Osteoblast (primary cell): Measurements from ENCODE around the gene CRTAP. TPM values are rescaled to one million over a fixed set of nuclear protein-coding genes. Genes with fewer than 3 reads are reported as not detected.

Experiments
- DNase-seq: peaks from one replicate; pipeline ENCODE4 v3.0.0; 2011; ENCODE audit warnings: low spot score, mixed read lengths; ENCODE audit not compliant: insufficient read length; ENCODE audit errors: missing footprints
- H2AFZ ChIP-seq: 2 replicates; pipeline ENCODE4 v1.6.0; 2011; ENCODE audit warnings: mild to moderate bottlenecking, low read length
- H3K27ac ChIP-seq: 2 replicates; pipeline ENCODE4 v1.5.1; 2011; ENCODE audit warnings: mild to moderate bottlenecking, low read depth, low read length, moderate library complexity
- H3K27me3 ChIP-seq: 2 replicates; pipeline ENCODE4 v1.6.0; 2012; ENCODE audit warnings: mild to moderate bottlenecking, control low read depth, inconsistent platforms, low read length, moderate library complexity; ENCODE audit not compliant: insufficient read depth
- H3K36me3 ChIP-seq: 2 replicates; pipeline ENCODE4 v1.5.1; 2011; ENCODE audit warnings: mild to moderate bottlenecking, low read length, control low read depth, moderate library complexity; ENCODE audit not compliant: insufficient read depth
- H3K4me1 ChIP-seq: 2 replicates; pipeline ENCODE4 v1.5.1; 2011; ENCODE audit warnings: mild to moderate bottlenecking, low read length, control low read depth, moderate library complexity; ENCODE audit not compliant: insufficient read depth
- H3K4me2 ChIP-seq: 2 replicates; pipeline ENCODE4 v1.6.0; 2011; ENCODE audit warnings: mild to moderate bottlenecking, low read length; ENCODE audit not compliant: insufficient read depth
- H3K4me3 ChIP-seq: fragments of 200-600 bp; sonication (generic); 3 replicates; pipeline ENCODE4 v1.5.1; 2012; ENCODE audit warnings: mild to moderate bottlenecking, low read length, inconsistent platforms; ENCODE audit not compliant: insufficient read depth
- H3K79me2 ChIP-seq: 2 replicates; pipeline ENCODE4 v1.6.0; 2012; ENCODE audit warnings: mild to moderate bottlenecking, low read length, control low read depth, inconsistent platforms; ENCODE audit not compliant: insufficient read depth
- H3K9me3 ChIP-seq: 2 replicates; pipeline ENCODE4 v1.5.1; 2011; ENCODE audit warnings: low read depth, low read length, control low read depth
- H4K20me1 ChIP-seq: 2 replicates; pipeline ENCODE4 v1.6.0; 2012; ENCODE audit warnings: mild to moderate bottlenecking, low read length, control low read depth; ENCODE audit not compliant: insufficient read depth
- total RNA-seq: library from RNA; depleted of rRNA; stranded (reverse); fragments of >200 nt; gene quantifications from 2 replicates; pipeline ENCODE4 v1.2.3, GENCODE V29; 2012
- TF ChIP-seq, protein P1 (sequence below): IDR thresholded peaks from 2 replicates; pipeline ENCODE4 v1.5.1; 2011; ENCODE audit warnings: mild to moderate bottlenecking, low read depth, low read length, moderate library complexity; ENCODE audit errors: extremely low read depth

CRTAP gene
- total RNA-seq, 1 donor: 266 TPM

DNA sequence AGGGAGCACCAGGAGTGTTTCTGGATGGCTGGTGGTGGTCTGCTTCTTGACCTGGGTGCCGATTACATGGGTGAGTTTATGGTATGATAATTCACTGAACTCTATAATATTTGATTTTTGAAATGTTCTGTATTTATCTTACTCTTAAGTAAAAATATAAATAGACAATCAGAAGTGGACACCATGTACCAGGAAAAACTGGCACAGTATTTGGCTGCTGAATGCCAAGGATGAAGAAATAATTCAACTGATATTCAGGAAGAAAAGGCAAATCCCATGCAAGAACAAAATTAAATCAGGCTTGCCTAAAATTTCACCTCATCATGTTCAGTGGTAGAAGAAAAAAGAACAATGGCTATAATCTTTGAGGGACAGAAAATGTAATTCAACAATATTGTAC, 51.6 kb downstream of the CRTAP start:
- TF ChIP-seq, protein P1, sequence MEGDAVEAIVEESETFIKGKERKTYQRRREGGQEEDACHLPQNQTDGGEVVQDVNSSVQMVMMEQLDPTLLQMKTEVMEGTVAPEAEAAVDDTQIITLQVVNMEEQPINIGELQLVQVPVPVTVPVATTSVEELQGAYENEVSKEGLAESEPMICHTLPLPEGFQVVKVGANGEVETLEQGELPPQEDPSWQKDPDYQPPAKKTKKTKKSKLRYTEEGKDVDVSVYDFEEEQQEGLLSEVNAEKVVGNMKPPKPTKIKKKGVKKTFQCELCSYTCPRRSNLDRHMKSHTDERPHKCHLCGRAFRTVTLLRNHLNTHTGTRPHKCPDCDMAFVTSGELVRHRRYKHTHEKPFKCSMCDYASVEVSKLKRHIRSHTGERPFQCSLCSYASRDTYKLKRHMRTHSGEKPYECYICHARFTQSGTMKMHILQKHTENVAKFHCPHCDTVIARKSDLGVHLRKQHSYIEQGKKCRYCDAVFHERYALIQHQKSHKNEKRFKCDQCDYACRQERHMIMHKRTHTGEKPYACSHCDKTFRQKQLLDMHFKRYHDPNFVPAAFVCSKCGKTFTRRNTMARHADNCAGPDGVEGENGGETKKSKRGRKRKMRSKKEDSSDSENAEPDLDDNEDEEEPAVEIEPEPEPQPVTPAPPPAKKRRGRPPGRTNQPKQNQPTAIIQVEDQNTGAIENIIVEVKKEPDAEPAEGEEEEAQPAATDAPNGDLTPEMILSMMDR: no peak
- H3K79me2 ChIP-seq: no peaks in the 10 kb centered on the region
- no peak overlapping the region for H3K4me3 ChIP-seq
- H3K27ac ChIP-seq: no peak overlapping the region
- no peaks in the 10 kb centered on the region for H3K4me1 ChIP-seq
- no peaks in the 10 kb centered on the region for H3K9me3 ChIP-seq
- DNase-seq: no peak
- H3K4me2 ChIP-seq: no peak overlapping the region
- no peaks in the 10 kb centered on the region for H3K36me3 ChIP-seq
- no peaks in the 10 kb centered on the region for H4K20me1 ChIP-seq
- H3K27me3 ChIP-seq: no peaks in the 10 kb centered on the region
- no peak overlapping the region for H2AFZ ChIP-seq

DNA sequence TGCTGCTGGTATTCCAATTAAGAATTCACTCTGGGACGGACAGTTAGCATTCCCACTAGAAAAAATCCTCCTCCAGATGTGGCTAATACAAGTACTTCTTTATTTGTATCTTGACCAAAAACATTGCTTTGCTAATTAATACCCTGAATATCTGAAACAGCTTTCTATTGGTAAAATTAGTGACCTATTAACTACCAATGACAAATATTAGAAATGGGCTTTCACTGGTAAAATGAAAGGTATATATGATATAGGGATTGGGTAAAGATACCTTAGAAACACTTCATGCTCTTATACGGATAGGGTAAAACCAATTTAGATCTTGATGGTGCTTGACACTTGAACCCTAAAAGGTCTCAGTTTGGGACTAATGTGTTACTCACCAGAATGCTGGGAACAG, 52.3 kb downstream of the CRTAP start:
- DNase-seq: no peak
- Histone ChIP-seq H3K79me2 (no peaks in the 10 kb centered on the region), H3K9me3 (no peaks in the 10 kb centered on the region), H3K36me3 (no peaks in the 10 kb centered on the region), H3K4me2 (no peak overlapping the region), H3K27me3 (no peaks in the 10 kb centered on the region), H3K4me1 (no peaks in the 10 kb centered on the region), H4K20me1 (no peaks in the 10 kb centered on the region), H2AFZ (no peak overlapping the region), H3K4me3 (no peak overlapping the region), H3K27ac (no peak overlapping the region)
- TF ChIP-seq, protein P1: no peak

DNA sequence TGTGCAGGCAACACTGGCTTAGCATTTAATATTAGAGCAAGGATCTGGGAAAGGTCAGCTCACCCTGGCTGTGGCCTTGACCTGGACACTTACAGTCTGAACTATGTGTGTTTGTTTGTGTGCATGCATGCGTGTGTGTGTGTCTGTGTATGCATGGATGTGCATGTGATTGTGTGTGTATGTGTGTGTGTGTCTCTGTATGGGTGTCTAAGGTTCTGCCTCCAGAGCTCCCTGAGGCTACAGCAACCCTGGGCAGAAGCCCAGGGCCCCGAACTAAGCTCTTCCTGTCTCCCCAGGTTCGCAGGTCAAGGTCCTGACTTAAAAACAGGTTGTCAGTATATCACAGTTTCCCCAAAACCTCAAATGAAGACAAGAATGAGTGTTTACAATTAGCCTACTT, 53.5 kb downstream of the CRTAP start:
- no peak for DNase-seq
- H3K27me3 ChIP-seq: no peaks in the 10 kb centered on the region
- H3K27ac ChIP-seq: no peak overlapping the region
- no peak overlapping the region for H3K4me2 ChIP-seq
- no peaks in the 10 kb centered on the region for H3K36me3 ChIP-seq
- H3K4me1 ChIP-seq: no peaks in the 10 kb centered on the region
- no peaks in the 10 kb centered on the region for H3K9me3 ChIP-seq
- no peaks in the 10 kb centered on the region for H4K20me1 ChIP-seq
- TF ChIP-seq, protein P1: no peak
- H3K79me2 ChIP-seq: no peaks in the 10 kb centered on the region
- no peak overlapping the region for H2AFZ ChIP-seq
- H3K4me3 ChIP-seq: no peak overlapping the region

DNA sequence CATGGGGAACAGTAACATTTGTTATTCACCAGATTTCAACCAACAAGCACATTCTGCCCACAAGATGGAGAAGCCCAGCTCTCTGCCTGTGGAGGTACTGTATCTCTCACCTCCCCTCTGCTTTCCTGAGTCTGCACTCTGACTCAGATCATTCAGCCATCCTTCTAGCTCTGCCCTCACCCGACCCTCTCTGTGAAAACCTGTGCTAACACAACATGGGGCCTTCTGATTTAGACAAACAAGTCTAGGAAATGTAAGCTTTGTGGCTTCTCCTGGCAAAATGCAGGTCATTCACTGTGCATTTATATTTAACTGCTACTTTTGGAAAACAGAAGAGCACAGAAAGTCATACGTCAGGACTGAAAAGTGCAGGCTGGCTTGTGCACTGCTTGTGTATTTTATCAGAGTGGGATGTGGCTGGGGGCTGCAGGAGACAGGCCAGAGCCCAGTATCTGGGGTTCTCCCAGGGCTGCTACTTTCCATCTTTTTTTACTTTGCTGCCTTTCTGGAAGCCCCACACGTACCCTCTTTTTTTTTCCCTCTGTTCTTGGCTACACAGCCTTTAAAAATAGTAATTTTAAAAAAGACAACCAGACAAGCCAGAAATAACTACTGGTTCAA, 54.0 kb downstream of the CRTAP start:
- Histone ChIP-seq H3K79me2 (no peaks in the 10 kb centered on the region), H3K4me3 (no peak overlapping the region), H2AFZ (no peak overlapping the region), H3K36me3 (no peaks in the 10 kb centered on the region), H3K27me3 (no peaks in the 10 kb centered on the region), H3K4me2 (no peak overlapping the region), H3K4me1 (no peaks in the 10 kb centered on the region), H4K20me1 (no peaks in the 10 kb centered on the region), H3K9me3 (no peaks in the 10 kb centered on the region), H3K27ac (no peak overlapping the region)
- peak; percentile 34 for DNase-seq
- TF ChIP-seq, protein P1: no peak
